Tibial artery (tissue), 4 donors: ENCODE measurements around the gene HLX.
A peak's percentile ranks its signal among the peaks of the same experiment; 100 is the strongest.

Experiments
- DNase-seq, 2 donors: peaks; one replicate each; pipeline ENCODE4 v3.0.0-alpha.2; 2019
- H3K27ac ChIP-seq, 2 donors: fragments of 200-600 bp; sonication (generic) in 1 of 2; 1 replicate in 1 of 2; 2 replicates in 1 of 2; pipeline ENCODE4 v1.5.1; 2018 to 2019; ENCODE audit warnings: mild to moderate bottlenecking in 1 of 2
- H3K27me3 ChIP-seq, 2 donors: fragments of 200-600 bp; sonication (generic) in 1 of 2; one replicate each; pipeline versions ENCODE4 v1.5.1 to v1.6.0; 2016 to 2019
- H3K36me3 ChIP-seq, 3 donors: fragments of 200-600 bp; sonication (generic) in 2 of 3; one replicate each; pipeline ENCODE4 v1.5.1; 2016 to 2019; ENCODE audit warnings: mild to moderate bottlenecking in 2 of 3
- H3K4me1 ChIP-seq, 4 donors: fragments of 200-600 bp; sonication (generic) in 2 of 4; 1 replicate in 3 of 4; 2 replicates in 1 of 4; pipeline ENCODE4 v1.5.1; 2016 to 2019
- H3K4me3 ChIP-seq, 2 donors: fragments of 200-600 bp; sonication (generic) in 1 of 2; 1 replicate in 1 of 2; 2 replicates in 1 of 2; pipeline ENCODE4 v1.5.1; 2018 to 2019; ENCODE audit warnings: mild to moderate bottlenecking in 2 of 2
- H3K9me3 ChIP-seq, 3 donors: fragments of 200-600 bp; sonication (generic) in 1 of 3; one replicate each; pipeline ENCODE4 v1.5.1; 2016 to 2019
- CTCF ChIP-seq, 2 experiments: fragments of 200-600 bp in 1 of 2; fragments of 450-650 bp in 1 of 2; IDR thresholded peaks; one replicate each; pipeline ENCODE4 v1.5.1; 2017 to 2019; ENCODE audit warnings: antibody characterized with exemption in 2 of 2, mild to moderate bottlenecking in 1 of 2, moderate library complexity in 1 of 2
- intact Hi-C: fragments of 100-400 bp; cut with DNase I; formaldehyde crosslinking; loops from one replicate; pipeline ENCODE4 v1.15.0; 2023; ENCODE audit warnings: low total_unique reads

HLX gene

GRCh38 chr1:220841293-220841692, 38.0 kb upstream of the HLX start:
- intact Hi-C loops = no loop called here
- Histone ChIP-seq H3K4me3 (no peak overlapping the region), H3K27me3 (no peaks in the 10 kb centered on the region), H3K36me3 (no peaks in the 10 kb centered on the region), H3K4me1 (peaks cover 0 to 13% (median 0%) of the 10 kb centered on the region in 4 donors), H3K27ac (no peak overlapping the region), H3K9me3 (no peaks in the 10 kb centered on the region)
- no peak for DNase-seq
- no peak for TF ChIP-seq CTCF (IDR thresholded peaks at IDR 0.05)

- H3K27me3 ChIP-seq = no peaks in the 10 kb centered on the region
- intact Hi-C loops = no loop called here
- H3K9me3 ChIP-seq = no peaks in the 10 kb centered on the region
- peaks cover 0 to 13% (median 0%) of the 10 kb centered on the region in 4 donors for H3K4me1 ChIP-seq
- H3K36me3 ChIP-seq = no peaks in the 10 kb centered on the region
- no peak overlapping the region for H3K4me3 ChIP-seq
- DNase-seq = peak in 1 of 2 donors; percentile 32
- TF ChIP-seq CTCF (IDR thresholded peaks at IDR 0.05) = no peak
- H3K27ac ChIP-seq = no peak overlapping the region
These were observed 35.7 kb upstream of the HLX start for GRCh38 chr1:220843481-220844011.

DNA sequence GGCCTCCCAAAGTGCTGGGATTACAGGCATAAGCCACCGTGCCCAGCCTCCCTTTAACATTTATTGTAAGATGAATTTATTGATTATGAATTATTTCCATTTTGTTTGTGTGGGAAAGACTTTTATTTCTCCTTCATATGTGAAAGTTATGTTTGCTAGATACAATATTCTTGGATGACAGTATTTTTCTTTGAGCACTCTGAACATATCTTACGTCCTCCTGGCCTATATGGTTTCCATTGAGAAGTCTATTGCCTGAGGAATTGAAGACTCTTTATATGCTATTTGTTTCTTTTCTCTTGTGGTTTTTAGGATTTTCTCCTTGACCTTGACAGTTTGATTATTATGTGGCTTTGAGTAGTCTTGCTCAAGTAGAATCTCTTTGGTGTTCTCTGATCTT, 26.8 kb upstream of the HLX start:
- Histone ChIP-seq H3K4me1 (no peaks in the 10 kb centered on the region), H3K36me3 (peaks cover 0 to 15% (median 0%) of the 10 kb centered on the region in 3 donors), H3K9me3 (peaks cover 4 to 64% (median 27%) of the 10 kb centered on the region in 3 donors), H3K27me3 (no peaks in the 10 kb centered on the region), H3K27ac (no peak overlapping the region), H3K4me3 (no peak overlapping the region)
- DNase-seq = no peak
- intact Hi-C loops = no loop called here
- TF ChIP-seq CTCF (IDR thresholded peaks at IDR 0.05) = no peak

DNA sequence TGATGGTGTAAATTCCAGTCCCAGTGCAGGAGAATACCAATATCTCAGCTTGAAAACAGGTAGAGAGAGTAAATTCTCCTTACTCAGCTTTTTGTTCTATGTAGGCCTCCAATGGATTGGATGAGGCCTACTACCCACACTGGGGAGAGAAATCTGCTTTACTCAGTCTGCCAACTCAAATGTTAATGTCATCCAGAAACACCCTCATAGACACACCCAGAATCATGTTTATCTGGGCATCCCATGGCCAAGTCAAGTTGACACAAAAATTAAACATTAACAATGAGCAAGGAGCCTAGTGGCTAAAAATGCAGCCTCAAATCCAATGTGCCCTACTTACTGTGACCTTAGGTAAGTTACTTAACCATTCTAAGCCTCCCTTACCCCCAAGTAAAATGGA, 6.9 kb upstream of the HLX start:
- Histone ChIP-seq H3K36me3 (no peaks in the 10 kb centered on the region), H3K27ac (no peak overlapping the region), H3K4me1 (peaks cover 0 to 4% (median 0%) of the 10 kb centered on the region in 4 donors), H3K27me3 (no peaks in the 10 kb centered on the region), H3K9me3 (no peaks in the 10 kb centered on the region), H3K4me3 (no peak overlapping the region)
- no peak for DNase-seq
- intact Hi-C loops = loop anchor here (5.0 kb wide), 1 partner anchor 335 kb away; no protein-coding TSS in a partner anchor
- TF ChIP-seq CTCF (IDR thresholded peaks at IDR 0.05) = no peak

DNA sequence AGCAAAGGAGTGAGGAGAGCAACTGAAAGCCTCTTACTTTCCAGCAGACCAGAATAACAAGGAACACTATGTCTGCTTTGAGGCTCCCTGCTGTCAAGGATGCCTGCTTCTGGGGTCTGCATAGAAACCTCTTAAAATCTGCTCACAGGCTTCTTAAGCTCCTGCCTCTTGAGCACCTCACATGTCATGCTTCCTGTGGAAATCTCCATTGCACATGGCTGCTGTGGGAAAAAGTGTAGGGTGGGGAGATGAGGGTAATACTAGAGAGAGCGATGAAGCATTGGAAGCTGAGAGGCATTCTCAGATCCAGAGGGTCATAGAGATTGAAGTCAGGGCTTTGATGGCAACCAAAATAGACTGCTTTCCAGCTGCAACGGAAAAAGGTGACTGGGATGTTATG, 6.2 kb upstream of the HLX start:
- intact Hi-C loops = loop anchor here (5.0 kb wide), 1 partner anchor 334 kb away; no protein-coding TSS in a partner anchor
- Histone ChIP-seq H3K4me3 (no peak overlapping the region), H3K9me3 (no peaks in the 10 kb centered on the region), H3K4me1 (peaks cover 0 to 12% (median 0%) of the 10 kb centered on the region in 4 donors), H3K36me3 (no peaks in the 10 kb centered on the region), H3K27ac (no peak overlapping the region), H3K27me3 (no peaks in the 10 kb centered on the region)
- no peak for DNase-seq
- TF ChIP-seq CTCF (IDR thresholded peaks at IDR 0.05) = no peak
